ENCODE results near the gene PITRM1.
A peak's percentile ranks its signal among the peaks of the same experiment; 100 is the strongest.
"Not testable (repeated sequence)": the region's sequence is repeated elsewhere in the genome, so short reads cannot be mapped to it uniquely, and the experiment has no call there.

The PITRM1 gene

GRCh38 chr10:3198900-3199299 lies 26.3 kb upstream of the PITRM1 start:
- DNase-seq: no peak

GRCh38 chr10:3197348-3198003 lies 24.9 kb upstream of the PITRM1 start:
- DNase-seq: peak; percentile 62

- DNase-seq: no peak
Measured at GRCh38 chr10:3196958-3197347, 24.4 kb upstream of the PITRM1 start.

GRCh38 chr10:3196482-3196881 lies 23.9 kb upstream of the PITRM1 start:
- DNase-seq: no peak

- DNase-seq: no peak
Measured at GRCh38 chr10:3195726-3196125, 23.1 kb upstream of the PITRM1 start.

GRCh38 chr10:3195286-3195685 lies 22.7 kb upstream of the PITRM1 start:
- no peak for DNase-seq

- no peak for DNase-seq
Measured at GRCh38 chr10:3194871-3195270, 22.3 kb upstream of the PITRM1 start.

- DNase-seq: no peak
Measured at GRCh38 chr10:3193751-3194150, 21.2 kb upstream of the PITRM1 start.

GRCh38 chr10:3192856-3193635 lies 20.5 kb upstream of the PITRM1 start:
- peak; percentile 79 for DNase-seq

- DNase-seq: no peak
Measured at GRCh38 chr10:3190817-3191216, 18.2 kb upstream of the PITRM1 start.

- DNase-seq: not testable (repeated sequence)
Measured at GRCh38 chr10:3187229-3187628, 14.6 kb upstream of the PITRM1 start.

- DNase-seq: no peak
Measured at GRCh38 chr10:3186368-3186767, 13.8 kb upstream of the PITRM1 start.

GRCh38 chr10:3185386-3185785 lies 12.8 kb upstream of the PITRM1 start:
- DNase-seq: no peak

- DNase-seq: no peak
Measured at GRCh38 chr10:3180355-3181025, 7.9 kb upstream of the PITRM1 start.

GRCh38 chr10:3179174-3179573 lies 6.6 kb upstream of the PITRM1 start:
- no peak for DNase-seq

GRCh38 chr10:3178042-3178441 lies 5.5 kb upstream of the PITRM1 start:
- DNase-seq: no peak

- DNase-seq: no peak
Measured at GRCh38 chr10:3173171-3173878, 743 bp upstream of the PITRM1 start.

GRCh38 chr10:3172081-3172445 lies 519 bp downstream of the PITRM1 start:
- DNase-seq: no peak

GRCh38 chr10:3171488-3171887 lies 1.1 kb downstream of the PITRM1 start:
- DNase-seq: not testable (repeated sequence)

- no peak for DNase-seq
Measured at GRCh38 chr10:3169673-3170072, 2.9 kb downstream of the PITRM1 start.

GRCh38 chr10:3169271-3169670 lies 3.3 kb downstream of the PITRM1 start:
- DNase-seq: no peak

GRCh38 chr10:3167611-3168330 lies 4.8 kb downstream of the PITRM1 start:
- DNase-seq: no peak

Measured in NCI-H1092 treated with DMSO at 0.1 percent for 48 hours (cell line).